ENCODE measurements around the gene MGAT1. TPM values are rescaled to one million over a fixed set of nuclear protein-coding genes. Genes with fewer than 3 reads are reported as not detected.

Gene MGAT1
- total RNA-seq, 1 experiment from 2014 or later, result 72.7 TPM

GRCh38 chr5:180823346-180823745, 20.7 kb upstream of the MGAT1 start:
- Histone ChIP-seq H2BK5ac (ENCODE audit: insufficient read length, low read length) (no peak overlapping the region), H2BK120ac (ENCODE audit: low read depth, low read length, poor library complexity, severe bottlenecking) (no peak overlapping the region), H3K27ac (ENCODE audit: insufficient read length, low read depth, low read length) (no peak overlapping the region), H3K4me2 (ENCODE audit: insufficient read depth, insufficient read length, low read length) (no peak overlapping the region), H3T11ph (ENCODE audit: low read length) (no peak overlapping the region), H3K4me1 (ENCODE audit: insufficient read depth, low read length) (no peaks in the 10 kb centered on the region), H4K20me1 (ENCODE audit: control insufficient read depth, insufficient read depth, insufficient read length) (no peaks in the 10 kb centered on the region), H3K18ac (ENCODE audit: insufficient read length, low read depth, low read length) (no peak overlapping the region), H3K23me2 (ENCODE audit: insufficient read length, low read depth, low read length, poor library complexity, severe bottlenecking) (no peaks in the 10 kb centered on the region), H2BK20ac (ENCODE audit: low read depth, low read length, poor library complexity, severe bottlenecking) (no peak overlapping the region), H2BK12ac (ENCODE audit: insufficient read length, low read depth, low read length) (no peak overlapping the region), H3K23ac (ENCODE audit: insufficient read length, low read depth, low read length) (no peak overlapping the region), H3K14ac (ENCODE audit: insufficient read depth, low read length) (no peak overlapping the region), H3K79me1 (ENCODE audit: insufficient read depth, low read depth, low read length, poor library complexity, severe bottlenecking) (no peaks in the 10 kb centered on the region), H4K91ac (ENCODE audit: insufficient read length, low read depth, low read length) (no peak overlapping the region), H2BK15ac (ENCODE audit: low read depth, low read length) (no peak overlapping the region), H3K9ac (ENCODE audit: extremely low read depth, insufficient read length, low read length) (no peak overlapping the region), H3K79me2 (ENCODE audit: insufficient read depth, low read length) (no peaks in the 10 kb centered on the region), H3K9me3 (ENCODE audit: control insufficient read depth, low read depth, low read length) (no peaks in the 10 kb centered on the region), H2AK5ac (ENCODE audit: insufficient read length, low read length) (no peak overlapping the region), H3K56ac (ENCODE audit: insufficient read length, low read depth, low read length) (no peak overlapping the region), H4K5ac (ENCODE audit: insufficient read length, low read depth, low read length) (no peak overlapping the region), H3K27me3 (ENCODE audit: insufficient read depth, low read length) (no peaks in the 10 kb centered on the region), H4K8ac (replicated peaks; ENCODE audit: insufficient read length, low read depth, low read length) (no peak overlapping the region), H3K4ac (ENCODE audit: low read depth, low read length) (no peak overlapping the region), H2AFZ (ENCODE audit: low read length) (no peak overlapping the region)
- no peak overlapping the region for H3K4me3 Mint-ChIP-seq
- H3K27me3 Mint-ChIP-seq (ENCODE audit: low read depth), result peaks cover 53% of the 10 kb centered on the region
- peaks cover 11 to 12% of the 10 kb centered on the region in 2 experiments for H3K4me1 Mint-ChIP-seq
- H3K9me3 Mint-ChIP-seq, result peaks cover 8 to 9% of the 10 kb centered on the region in 2 experiments
- no peak for DNase-seq
- WGBS (ENCODE audit: extremely low coverage, insufficient read length, low lambda C conversion rate), result no CpG with 5 or more reads among the region's 7 CpGs
- TF ChIP-seq CTCF (conservative IDR thresholded peaks at IDR 0.05), result no peak
- no peak overlapping the region for H3K27ac Mint-ChIP-seq
- peaks cover 0 to 1% (median 0%) of the 10 kb centered on the region in 3 experiments; a peak in 2 of 7 replicates for H3K36me3 Mint-ChIP-seq (ENCODE audit: insufficient read depth in 1 of 3, low read depth in 3 of 3)
